LNCaP clone FGC (cell line): Measurements from ENCODE around the gene RUNX2.

Source experiments
- DNase-seq: peaks from one replicate; pipeline ENCODE4 v3.0.0-alpha.2; 2011; ENCODE audit warnings: low read depth
- H3K4me3 ChIP-seq: 2 replicates; pipeline ENCODE4 v1.5.1; 2011; ENCODE audit warnings: mild to moderate bottlenecking, low read depth, low read length, control low read depth
- TF ChIP-seq, protein P1 (sequence below): IDR thresholded peaks from 2 replicates; pipeline ENCODE4 v1.5.1; 2012; ENCODE audit warnings: mild to moderate bottlenecking; ENCODE audit not compliant: control insufficient read depth, insufficient read depth; ENCODE audit errors: extremely low read depth

The RUNX2 gene

DNA sequence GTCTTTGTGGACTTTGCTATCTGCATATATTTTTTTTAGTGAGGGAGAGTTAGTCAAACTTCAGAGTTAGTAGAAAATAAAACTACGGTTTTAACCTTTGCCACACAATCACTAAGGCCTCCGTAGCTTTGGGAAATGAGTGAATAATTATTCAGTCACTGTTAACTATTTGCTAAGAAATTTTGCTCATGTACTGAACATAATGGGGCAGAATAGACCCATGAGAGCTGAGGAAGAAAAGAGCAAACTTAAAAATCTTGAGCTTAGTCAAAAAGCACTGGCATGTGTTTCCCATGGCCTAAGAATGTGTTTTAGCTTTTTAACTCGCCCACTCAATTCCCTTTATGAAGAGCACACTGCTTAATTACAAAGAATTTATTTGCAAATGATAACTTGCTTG is 110.0 kb downstream of the RUNX2 start:
- TF ChIP-seq, protein P1, sequence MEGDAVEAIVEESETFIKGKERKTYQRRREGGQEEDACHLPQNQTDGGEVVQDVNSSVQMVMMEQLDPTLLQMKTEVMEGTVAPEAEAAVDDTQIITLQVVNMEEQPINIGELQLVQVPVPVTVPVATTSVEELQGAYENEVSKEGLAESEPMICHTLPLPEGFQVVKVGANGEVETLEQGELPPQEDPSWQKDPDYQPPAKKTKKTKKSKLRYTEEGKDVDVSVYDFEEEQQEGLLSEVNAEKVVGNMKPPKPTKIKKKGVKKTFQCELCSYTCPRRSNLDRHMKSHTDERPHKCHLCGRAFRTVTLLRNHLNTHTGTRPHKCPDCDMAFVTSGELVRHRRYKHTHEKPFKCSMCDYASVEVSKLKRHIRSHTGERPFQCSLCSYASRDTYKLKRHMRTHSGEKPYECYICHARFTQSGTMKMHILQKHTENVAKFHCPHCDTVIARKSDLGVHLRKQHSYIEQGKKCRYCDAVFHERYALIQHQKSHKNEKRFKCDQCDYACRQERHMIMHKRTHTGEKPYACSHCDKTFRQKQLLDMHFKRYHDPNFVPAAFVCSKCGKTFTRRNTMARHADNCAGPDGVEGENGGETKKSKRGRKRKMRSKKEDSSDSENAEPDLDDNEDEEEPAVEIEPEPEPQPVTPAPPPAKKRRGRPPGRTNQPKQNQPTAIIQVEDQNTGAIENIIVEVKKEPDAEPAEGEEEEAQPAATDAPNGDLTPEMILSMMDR: no peak
- no peak overlapping the region for H3K4me3 ChIP-seq
- no peak for DNase-seq

DNA sequence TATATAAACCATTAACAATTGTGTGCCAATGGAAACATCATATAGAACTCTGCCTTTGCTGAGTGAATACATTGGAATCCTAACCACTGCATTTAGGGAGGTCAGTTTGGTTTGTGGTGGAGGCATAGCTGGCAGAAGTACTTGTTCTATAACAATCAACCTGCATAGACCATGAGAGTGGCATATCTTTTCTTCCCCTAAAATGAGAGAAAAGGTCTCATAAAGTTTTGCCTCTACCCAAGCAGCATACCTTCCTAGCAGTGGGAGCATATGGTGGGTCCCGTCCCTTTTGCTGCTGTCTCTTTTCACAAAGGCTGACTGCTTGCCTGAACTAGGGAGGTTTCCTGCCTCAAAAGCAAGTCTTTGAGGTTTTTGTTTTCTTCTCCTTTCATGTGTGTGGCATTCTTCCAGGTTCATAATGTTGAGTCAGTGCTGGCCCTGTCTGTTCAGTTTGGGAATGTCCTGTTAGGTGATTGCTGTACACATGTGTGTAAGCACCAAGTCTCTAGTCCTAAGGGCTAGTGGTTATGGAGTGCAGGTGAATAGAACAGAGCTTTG is 110.8 kb downstream of the RUNX2 start:
- DNase-seq: no peak
- TF ChIP-seq, protein P1: no peak
- H3K4me3 ChIP-seq: no peak overlapping the region

DNA sequence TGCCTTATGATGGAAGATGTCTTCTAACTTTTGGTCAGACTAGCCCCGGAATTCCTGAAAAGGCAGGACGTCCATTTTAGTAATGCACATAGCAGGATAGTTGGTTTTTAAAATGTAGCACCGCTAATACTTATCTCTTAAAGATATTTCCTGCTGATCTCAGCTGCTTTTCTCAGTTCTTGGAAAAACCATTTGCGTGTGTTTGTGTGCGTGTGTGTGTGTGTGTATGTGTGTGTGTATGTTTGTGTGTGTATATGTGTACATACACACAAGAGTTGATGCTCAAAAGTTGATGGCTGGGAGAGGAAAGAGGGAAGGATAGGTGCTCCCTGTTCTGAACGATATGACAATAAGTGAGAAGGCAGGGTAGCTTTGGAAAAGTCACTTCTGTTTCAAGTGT is 111.3 kb downstream of the RUNX2 start:
- DNase-seq: no peak
- H3K4me3 ChIP-seq: no peak overlapping the region
- TF ChIP-seq, protein P1: no peak

DNA sequence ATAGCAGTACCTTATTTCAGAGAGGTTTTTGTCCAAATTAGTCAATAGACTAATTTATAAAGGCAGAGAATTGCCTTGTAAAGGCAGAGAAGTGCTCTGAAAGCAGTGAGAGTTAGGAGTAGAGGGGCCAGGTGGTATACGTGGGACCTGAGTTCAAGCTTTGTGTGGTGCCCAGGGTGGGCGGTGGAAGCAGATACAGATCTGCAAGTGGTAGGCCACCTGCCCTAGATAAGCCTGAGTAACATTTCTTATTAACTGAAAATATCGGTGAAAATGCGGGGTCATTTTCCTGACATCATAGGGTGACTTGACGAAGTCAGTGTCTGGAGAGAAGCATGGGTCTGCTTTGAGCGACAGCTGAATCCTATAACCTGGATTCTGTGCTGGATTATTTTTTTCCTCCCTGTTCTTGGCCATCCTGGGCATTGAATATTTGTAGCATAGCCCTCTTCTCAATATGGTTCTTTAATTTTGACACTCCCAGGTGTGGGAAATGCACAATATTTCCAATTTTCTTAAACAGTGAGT is 111.8 kb downstream of the RUNX2 start:
- DNase-seq: no peak
- H3K4me3 ChIP-seq: no peak overlapping the region
- TF ChIP-seq, protein P1: no peak

DNA sequence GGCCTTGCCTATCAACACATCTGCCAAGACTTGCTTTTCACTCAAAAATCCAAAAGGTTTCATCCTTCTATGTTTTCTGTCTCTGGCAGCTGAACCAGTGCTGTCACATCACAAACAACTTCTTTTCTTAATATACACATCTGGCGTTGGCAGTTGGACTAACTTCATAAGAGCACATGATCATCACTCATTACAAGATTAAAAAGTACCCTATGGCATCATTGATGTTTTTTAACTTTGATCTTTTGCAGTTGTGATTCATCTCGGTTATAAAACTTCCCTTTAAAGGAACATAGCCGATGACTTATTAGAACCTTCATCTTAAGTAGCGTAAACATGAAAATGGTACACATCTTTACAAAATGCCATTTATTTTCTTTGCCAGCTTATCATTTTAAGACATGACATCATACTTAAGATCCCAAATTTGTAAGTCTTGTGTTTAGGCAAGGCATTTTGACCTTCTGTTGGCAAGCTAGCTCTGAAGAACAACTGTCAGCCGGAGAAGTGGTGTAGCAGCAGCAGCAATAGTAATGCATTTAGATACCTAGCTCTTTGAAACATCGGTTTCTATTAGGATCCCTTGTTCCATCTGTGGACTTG is 113.8 kb downstream of the RUNX2 start:
- TF ChIP-seq, protein P1: no peak
- H3K4me3 ChIP-seq: no peak overlapping the region
- no peak for DNase-seq

DNA sequence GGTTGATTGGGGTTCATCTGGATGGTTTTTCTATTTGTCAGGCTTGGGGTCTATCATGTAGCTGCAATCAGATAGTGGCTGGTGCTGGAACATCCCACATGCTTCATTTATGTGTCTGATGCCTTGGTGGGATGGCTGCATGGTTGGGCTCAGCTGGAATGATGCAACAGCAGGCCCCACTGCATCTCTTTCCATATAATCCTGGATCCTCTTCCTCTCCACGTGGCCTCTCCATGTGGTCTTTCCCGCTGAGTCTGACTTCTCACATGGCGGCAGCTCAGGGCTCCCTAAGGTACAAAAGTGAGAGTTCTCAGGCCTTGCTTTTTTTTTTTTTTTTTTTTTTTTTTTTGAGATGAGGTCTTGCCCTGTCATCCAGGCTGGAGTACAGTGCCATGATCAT is 114.6 kb downstream of the RUNX2 start:
- no peak overlapping the region for H3K4me3 ChIP-seq
- DNase-seq: no peak
- TF ChIP-seq, protein P1: no peak

DNA sequence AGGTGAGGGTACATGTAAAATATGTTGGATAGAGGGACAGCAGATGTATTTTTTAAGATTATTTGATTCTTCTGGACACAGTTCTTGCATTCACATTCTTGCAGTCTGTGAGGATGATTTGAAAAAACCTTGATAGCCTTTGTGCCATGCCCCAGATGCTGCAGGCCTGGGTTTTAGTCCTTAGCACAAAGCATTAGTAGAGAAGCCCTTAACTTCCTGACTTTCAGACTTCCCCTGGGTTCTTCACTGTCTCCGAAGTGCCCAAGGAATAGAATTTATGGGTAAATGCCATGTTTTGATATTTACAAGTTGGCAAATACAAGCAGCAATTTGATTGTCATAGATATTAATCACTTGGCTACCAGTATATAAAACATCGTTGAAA is 117.2 kb downstream of the RUNX2 start:
- TF ChIP-seq, protein P1: no peak
- H3K4me3 ChIP-seq: no peak overlapping the region
- peak; percentile 11 for DNase-seq
